Hematopoietic multipotent progenitor cell treated with erythropoietin and hydrocortisone succinate and interleukin-3 and kit ligand, for 4 days (in vitro differentiated cells): ENCODE measurements around the gene SLC34A2.

Experiments used
- DNase-seq: peaks from one replicate; pipeline ENCODE4 v3.0.0-alpha.2; 2015

Gene SLC34A2

DNA sequence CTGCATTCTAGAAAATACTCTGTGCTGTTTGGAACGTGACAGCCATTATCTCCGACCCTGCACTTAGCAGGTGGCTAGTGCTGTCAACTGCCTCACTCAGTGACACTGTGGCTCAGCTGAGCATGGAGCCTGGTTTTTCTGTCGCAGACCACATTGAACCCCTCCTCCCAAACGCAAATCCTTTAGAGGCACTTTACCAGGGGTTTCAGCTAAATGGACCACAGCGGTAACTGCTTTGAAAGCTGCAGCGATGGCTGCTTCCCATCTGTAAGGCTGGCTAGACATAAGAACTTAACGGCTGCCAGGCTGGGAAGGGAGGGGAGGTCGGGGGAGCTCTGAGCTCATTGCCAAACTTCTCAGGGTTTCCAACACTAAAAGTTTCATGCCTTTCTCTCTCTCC lies 8.1 kb downstream of the SLC34A2 start:
- no peak for DNase-seq

DNA sequence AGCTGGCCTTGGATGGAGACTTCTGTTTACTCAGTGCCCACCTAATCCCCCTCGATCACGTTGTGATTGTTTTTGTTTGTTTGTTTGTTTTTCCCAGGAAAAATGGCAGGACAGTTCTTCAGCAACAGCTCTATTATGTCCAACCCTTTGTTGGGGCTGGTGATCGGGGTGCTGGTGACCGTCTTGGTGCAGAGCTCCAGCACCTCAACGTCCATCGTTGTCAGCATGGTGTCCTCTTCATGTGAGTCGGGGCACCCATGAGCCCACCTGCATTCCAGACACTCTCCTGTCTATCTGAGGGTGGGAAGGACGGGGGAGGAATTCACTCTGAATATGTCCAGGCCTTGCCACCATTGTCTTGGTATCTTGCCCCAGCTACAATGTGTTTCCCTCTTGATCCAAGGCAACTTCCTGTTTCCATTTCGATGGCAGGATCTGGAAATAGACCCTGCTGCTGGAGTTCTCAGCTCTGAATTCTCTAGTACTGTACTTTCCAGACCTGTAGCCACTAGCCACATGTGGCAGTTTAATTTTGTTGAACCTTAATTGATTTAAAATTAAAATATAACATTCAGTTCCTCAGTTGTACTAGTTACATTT lies 10.5 kb downstream of the SLC34A2 start:
- no peak for DNase-seq

DNA sequence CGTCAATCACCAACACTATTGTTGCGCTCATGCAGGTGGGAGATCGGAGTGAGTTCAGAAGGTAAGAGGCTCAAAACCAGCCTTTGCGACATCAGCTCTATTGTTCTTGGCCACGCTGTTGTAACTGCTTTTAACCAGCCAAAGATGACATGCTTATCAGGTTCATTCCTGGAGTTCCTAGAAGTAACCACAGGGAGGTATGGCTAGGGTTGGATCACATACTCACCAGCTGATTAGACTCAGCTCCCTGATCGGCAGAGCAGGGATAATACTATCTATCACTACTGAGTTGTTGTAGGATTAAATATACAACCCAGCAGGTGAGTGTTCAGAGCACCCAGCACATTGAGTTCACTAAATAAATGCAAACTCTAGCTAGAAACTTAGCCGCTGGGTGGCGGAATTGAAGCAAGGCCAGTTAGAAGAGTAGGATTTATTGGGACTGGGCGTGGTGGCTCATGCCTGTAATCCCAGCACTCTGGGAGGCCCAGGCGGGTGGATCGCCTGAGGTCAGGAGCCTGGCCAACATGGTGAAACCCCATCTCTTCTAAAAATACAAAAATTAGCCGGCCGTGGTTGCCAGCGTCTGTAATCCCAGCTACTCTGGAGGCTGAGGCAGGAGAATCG lies 12.4 kb downstream of the SLC34A2 start:
- no peak for DNase-seq

DNA sequence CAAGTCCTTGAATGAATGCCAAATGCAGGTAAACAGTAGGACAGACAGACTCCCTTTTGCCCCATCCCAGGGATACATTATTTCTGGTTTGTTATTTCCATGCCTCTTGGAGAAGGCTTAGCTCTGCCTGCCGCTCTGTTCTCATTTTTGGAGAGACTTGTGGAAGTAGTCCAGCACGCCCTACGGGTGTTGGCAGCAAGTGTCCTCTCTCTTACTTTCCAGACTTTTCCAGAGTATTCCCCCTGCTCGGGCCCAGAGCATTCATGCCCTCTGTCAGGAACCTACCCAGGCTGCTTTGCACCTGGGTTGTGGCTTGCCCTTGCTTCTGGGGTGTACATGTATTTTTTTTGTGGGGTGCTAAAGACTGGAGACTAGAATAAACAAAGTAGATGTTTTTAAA lies 15.3 kb downstream of the SLC34A2 start:
- no peak for DNase-seq

DNA sequence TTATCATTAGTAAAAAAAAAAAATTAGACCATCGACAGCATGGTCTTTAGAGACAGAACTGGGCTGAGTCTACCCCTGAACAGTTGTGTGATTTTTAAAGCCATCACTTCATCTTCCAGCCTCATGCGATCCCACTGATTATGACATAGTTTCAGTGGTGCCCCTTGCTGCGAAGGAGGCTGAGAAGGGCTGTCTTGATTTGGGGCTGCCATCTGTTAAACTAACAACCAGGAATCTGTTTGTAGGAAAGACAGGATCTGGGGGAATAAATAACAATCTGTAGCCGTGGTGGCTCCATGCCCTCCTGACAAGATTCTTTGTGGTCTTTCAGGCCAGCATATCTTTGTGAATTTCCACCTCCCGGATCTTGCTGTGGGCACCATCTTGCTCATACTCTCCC lies 17.1 kb downstream of the SLC34A2 start:
- no peak for DNase-seq

DNA sequence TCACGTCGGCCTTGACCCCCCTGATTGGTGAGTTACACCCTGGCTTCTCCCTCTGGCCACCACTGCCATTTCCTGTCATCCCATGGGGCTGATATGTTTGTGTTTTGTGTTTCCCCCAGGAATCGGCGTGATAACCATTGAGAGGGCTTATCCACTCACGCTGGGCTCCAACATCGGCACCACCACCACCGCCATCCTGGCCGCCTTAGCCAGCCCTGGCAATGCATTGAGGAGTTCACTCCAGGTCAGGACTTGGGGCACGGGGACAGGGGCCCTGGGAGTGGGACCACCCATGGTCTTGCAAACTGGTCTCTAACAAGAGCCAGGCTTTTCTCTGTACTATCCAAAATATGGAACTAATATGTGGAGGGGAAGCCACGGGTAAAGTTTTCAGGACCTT lies 18.7 kb downstream of the SLC34A2 start:
- DNase-seq, result no peak

DNA sequence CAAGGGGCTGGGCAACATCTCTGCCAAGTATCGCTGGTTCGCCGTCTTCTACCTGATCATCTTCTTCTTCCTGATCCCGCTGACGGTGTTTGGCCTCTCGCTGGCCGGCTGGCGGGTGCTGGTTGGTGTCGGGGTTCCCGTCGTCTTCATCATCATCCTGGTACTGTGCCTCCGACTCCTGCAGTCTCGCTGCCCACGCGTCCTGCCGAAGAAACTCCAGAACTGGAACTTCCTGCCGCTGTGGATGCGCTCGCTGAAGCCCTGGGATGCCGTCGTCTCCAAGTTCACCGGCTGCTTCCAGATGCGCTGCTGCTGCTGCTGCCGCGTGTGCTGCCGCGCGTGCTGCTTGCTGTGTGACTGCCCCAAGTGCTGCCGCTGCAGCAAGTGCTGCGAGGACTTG lies 20.6 kb downstream of the SLC34A2 start:
- DNase-seq, result no peak

DNA sequence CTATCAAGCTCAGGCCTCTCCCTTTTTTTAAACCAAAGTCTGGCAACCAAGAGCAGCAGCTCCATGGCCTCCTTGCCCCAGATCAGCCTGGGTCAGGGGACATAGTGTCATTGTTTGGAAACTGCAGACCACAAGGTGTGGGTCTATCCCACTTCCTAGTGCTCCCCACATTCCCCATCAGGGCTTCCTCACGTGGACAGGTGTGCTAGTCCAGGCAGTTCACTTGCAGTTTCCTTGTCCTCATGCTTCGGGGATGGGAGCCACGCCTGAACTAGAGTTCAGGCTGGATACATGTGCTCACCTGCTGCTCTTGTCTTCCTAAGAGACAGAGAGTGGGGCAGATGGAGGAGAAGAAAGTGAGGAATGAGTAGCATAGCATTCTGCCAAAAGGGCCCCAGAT lies 21.5 kb downstream of the SLC34A2 start:
- no peak for DNase-seq

DNA sequence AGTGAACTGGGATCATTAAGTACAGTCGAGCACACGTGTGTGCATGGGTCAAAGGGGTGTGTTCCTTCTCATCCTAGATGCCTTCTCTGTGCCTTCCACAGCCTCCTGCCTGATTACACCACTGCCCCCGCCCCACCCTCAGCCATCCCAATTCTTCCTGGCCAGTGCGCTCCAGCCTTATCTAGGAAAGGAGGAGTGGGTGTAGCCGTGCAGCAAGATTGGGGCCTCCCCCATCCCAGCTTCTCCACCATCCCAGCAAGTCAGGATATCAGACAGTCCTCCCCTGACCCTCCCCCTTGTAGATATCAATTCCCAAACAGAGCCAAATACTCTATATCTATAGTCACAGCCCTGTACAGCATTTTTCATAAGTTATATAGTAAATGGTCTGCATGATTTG lies 22.3 kb downstream of the SLC34A2 start:
- no peak for DNase-seq

DNA sequence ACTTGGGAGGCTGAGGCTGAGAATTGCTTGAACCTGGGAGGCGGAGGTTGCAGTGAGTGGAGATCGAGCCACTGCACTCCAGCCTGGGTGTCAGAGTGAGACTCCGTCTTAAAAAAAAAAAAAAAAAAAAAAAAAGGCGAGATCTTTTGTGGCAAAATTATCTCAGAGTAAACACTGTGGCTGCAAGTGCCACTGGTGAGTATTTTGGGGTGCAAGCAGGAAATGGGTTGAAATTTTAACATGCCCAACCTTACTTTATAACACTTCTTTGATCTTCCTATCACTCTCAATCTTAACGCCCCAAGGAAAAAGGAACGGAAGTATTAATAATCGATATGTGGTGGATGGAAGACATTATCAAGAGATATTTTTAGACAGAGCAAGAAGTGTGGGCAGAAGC lies 32.1 kb downstream of the SLC34A2 start:
- no peak for DNase-seq

DNA sequence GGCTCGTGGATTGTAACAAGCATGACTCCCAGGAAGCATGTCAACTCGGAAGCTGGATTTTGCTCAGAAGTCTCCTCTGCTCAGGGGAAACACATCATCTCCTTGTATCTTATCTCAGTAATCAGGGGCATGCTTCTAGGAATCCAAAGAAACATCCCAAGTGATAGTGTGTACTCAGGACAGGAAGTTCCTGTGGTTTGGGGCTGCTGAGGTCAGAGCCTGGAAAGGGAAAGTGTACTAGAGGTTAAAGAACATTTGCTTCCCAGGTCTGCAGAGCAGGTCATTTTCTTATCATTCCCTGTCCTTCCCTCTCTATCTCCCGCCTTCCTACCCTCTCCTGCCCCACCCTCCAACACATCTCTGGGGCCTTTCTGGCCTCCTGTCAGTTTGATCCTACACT lies 38.8 kb downstream of the SLC34A2 start:
- DNase-seq, result no peak

DNA sequence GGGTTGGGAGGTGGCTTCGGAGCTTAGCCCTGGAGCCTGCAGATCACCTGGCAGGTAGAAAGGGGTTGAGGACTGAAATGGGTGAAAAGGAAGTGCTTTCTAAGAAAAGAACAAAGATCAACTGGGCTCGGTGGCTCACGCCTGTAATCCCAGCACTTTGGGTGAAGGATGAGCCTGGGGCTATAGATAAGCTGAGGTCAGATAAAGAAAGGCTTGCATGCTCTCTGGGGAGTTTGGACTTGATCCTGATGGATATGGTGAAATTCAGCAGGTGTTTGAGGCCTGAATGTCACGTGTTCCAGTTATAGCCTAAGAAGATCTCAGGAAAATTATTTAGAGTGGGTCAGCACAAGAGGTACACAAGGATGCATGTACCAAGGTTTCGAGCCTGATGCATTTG lies 40.8 kb downstream of the SLC34A2 start:
- no peak for DNase-seq

DNA sequence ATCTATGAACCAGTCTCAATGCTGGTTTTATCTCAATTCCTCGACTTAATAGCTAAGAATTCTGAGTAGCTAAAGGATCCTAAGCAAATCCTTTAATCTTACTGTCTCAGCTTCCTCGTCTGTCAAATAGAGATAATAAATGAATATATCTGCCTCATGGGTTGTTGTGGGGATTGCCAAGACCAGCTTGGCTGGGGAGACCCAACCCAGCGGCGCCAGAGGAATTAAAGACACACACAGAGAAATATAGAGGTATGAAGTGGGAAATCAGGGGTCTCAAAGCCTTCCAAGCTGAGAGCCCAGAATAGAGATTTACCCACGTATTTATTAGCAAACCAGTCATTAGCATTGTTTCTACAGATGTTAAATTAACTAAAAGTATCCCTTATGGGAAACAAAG lies 41.9 kb downstream of the SLC34A2 start:
- DNase-seq, result no peak

DNA sequence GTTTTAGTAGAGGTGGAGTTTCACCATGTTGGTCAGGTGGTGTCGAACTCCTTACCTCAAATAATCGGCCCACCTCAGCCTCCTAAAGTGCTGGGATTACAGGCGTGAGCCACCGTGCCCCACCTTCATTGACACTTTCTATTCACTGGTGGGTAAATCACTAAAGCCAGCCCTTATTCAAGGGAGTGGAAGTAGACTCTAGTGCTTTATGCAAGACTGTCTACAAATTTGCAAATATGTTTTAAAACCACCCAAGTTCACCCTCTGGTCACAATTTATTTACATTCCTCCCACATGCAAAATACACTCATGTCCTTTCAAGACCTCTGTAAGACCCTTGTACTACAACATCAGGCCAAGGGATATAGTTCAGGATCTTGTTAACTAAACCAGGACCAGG lies 45.0 kb downstream of the SLC34A2 start:
- no peak for DNase-seq

DNA sequence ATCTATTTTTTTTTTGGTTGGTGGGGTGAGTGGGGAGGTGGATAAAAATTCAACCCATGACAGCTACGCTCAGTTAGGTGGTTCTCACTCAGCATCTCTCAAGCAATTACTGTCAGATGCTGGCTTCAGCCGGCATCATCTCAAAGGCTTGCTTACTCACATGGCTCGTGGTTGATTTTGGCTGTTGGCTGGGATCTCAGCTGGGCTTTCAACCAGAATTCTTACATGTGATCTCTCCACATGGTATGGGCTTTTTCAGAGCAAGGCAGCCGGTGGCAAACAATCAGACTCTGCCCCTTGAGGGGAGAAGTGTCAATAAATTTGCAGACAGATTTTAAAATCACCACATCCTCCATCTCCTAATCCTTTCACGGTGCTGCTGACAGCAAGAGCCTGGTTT lies 47.2 kb downstream of the SLC34A2 start:
- no peak for DNase-seq

DNA sequence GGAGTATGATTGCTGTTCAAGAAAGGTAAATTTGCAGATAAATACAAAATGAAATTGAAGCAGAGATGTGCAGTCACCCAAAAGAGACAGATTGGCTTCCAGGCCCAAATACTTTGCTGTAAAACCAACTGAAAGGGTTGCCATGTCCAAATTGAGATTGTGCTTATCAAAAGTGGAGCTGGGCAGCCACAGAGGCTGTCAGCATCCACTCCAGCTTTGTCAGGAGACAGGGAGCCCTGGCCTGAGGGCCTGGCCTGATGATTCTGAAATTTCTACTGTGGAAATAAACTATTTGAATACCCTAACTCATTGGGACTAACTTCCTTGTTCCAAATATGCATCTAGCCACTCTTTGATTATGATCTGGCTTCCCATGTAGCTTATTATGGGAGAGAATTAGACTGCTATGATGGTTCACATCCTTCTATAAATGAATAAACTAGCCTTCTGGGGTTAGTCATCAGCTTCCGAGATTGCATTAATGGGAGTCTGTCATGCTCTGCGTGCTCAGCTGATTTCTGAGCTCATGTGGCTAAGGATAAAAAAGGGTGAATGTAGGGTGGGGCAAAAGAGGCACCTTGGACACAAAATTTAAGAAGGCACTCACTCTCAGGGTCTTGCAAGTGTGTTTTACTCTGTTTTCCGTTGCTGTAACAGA lies 48.2 kb downstream of the SLC34A2 start:
- DNase-seq, result no peak

DNA sequence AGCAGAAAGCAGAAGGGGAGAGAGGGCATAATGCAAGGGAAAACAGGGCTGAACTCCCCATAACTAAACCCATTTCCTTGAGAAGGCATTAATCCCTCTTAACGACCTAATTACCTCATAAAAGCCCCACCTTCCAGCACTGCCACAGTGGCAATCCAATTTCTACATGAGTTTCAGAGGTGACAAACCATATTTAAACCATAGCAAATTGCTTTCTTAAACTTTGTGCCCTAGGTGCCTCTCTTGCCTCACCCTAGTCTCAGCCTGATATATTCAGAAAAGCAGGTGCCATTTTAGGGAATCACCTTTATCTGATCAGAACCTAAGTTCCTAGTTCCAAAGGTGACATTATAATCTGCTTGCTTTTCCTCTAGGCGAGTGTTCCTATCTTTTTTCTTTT lies 48.9 kb downstream of the SLC34A2 start:
- no peak for DNase-seq

DNA sequence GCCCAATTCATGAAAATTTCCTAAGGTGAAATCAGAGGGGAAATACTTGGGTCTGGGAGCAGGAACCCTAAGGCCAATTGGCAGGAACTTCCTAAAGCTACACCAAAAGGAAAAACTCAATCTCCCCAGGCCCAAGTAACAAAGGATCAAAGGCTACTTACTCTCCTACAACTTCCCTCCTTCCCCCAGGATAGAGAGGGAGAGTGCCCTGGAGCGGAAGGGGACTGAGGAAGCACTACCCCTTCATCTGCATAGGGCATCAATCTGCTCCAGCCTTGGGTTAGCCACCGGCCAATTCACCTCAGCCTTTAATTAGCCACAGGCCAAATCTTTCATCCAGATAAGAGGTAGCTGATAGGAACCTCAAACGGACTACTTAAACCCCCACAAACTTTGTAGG lies 55.0 kb downstream of the SLC34A2 start:
- no peak for DNase-seq

DNA sequence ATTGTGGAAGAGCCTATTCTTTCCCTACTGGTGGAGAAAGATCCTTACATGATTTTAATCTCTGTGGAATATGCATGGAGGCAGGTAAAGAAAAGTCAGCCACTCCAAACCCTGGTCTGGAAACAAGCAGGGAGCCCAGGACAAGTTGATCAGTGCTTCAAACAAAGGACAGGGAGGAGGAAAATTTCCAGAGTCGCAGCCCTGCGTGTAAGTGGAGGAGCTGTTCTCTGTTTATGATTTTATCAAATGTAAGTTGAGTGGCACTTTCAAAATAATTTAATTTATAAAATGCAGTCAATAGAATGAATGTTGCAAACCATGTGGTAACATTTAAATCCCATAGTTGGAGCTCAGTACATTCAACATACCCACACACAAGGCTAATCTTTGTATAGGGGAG lies 57.0 kb downstream of the SLC34A2 start:
- no peak for DNase-seq

DNA sequence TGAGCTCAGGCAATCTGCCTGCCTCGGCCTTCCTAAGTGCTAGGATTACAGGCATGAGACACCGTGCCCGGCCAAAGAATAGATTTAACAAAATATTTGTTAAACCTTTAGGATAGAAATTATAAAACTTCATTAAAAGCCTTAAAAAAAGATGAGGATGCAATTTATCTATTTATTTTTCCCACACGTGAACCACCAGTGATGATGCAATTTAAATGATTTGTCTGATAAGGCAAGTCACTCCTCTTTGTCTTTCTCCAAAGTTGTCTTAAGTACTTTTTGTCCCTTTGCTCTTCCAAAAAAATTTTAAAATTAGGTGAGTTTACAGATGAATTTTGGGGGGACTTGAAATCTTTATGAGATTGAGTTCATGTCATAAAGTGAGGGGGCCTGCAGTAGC lies 58.2 kb downstream of the SLC34A2 start:
- DNase-seq, result no peak

DNA sequence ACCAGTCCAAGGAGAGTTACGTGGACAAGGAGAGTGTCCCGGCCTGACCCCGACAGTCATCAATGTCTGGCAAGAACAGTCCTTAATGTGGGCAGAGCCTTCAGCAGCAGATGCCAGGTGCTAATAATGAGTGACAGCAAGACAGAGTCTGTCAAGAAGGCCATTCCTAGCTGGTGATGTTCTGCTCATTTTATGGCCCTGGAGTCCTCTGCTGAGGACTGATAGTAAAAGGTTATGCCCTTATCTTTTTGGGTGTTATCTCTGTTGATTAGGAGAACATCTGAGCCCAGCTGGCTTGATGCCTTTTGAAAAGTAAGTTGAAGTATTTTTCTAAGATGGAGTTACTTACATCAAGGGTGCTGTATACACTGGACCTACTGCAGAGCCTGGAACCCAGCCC lies 67.3 kb downstream of the SLC34A2 start:
- DNase-seq, result peak; percentile 22

DNA sequence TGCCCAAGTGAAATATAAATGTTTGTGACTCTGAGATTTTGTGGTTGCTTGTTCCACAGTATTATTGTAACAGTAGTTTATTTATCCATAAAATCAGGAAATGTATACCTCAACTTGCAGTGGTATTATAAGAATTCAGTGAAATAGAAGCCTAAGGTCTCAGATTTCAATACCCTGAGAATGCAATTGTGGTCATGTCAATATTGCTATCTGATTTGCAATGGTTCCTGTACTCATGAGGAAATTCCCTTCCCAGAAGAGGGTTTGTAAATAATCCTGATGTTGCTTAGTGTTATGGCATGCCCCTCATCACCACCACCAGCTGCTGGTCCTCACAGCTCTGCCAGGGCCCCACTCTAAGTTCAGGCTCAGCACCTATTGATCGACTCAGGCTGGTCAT lies 67.8 kb downstream of the SLC34A2 start:
- no peak for DNase-seq

DNA sequence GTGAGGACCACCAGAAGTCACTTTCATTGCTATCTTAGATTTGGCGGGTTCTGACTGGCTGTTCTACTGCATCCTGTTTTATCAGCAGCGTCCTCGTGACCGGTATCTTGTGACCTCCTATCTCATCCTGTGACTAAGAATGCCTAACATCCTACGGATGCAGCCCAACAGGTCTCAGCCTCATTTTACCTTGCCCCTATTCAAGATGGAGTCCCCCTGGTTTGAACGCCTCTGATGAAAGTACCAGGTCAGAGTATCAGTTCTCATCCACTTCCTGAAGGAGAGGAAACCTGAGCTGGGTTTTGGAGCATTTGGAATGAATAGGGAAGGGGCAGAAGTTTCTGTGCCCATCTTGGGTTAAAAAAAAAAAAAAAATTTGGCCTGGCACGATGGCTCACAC lies 70.2 kb downstream of the SLC34A2 start:
- DNase-seq, result no peak

DNA sequence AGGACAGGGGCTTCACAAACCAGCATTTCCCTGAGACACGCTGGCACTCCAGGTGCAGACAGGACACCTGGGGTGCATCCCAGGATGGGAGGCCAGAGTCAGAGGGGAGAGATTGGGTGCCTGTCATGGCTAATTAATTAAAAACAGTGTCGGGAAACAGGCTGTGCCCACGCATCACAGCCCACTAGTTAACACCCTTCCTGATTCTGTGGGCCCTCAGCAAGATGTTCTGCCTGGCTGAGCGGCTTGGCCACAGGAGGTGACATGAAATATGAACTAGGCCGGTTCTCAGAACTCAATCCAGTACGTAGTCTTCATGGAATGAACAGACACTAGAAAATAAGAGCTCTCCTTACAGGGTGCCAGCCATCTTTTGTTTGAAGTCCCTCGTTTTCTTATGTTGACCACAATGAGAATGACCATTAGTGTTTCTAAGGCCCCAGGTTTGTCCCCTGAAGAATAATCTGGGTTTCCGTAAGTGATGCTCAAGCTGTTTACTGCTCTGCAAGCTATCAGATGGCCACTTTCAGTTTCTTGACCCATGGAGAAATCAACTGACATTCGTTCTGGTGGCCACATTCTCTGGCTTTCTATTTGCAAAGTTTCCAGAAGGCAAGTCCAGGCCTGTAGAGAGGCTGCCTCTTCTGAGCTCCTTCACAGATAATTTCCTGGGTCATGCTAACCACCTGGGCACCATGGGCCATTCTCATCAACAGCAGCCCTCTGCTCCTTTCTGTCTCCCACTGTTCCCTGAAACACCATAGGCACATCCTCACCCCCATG lies 72.3 kb downstream of the SLC34A2 start:
- DNase-seq, result no peak
